Osteocyte (in vitro differentiated cells): ENCODE measurements around the gene INAFM2. TPM values are rescaled to one million over a fixed set of nuclear protein-coding genes. Genes with fewer than 3 reads are reported as not detected.

ENCODE experiments used
- DNase-seq: peaks from one replicate; pipeline ENCODE4 v3.0.0; 2021; ENCODE audit warnings: mixed read lengths; ENCODE audit not compliant: unreplicated experiment; ENCODE audit errors: extremely low spot score
- H3K27ac Mint-ChIP-seq: one replicate; pipeline ENCODE4 v1.8.0; 2021; ENCODE audit warnings: mild to moderate bottlenecking, mixed read lengths; ENCODE audit not compliant: unreplicated experiment
- H3K27me3 Mint-ChIP-seq: one replicate; pipeline ENCODE4 v1.8.0; 2021; ENCODE audit warnings: mixed read lengths; ENCODE audit not compliant: unreplicated experiment
- H3K36me3 Mint-ChIP-seq: one replicate; pipeline ENCODE4 v1.8.0; 2021; ENCODE audit warnings: mixed read lengths; ENCODE audit not compliant: unreplicated experiment
- H3K4me1 Mint-ChIP-seq: one replicate; pipeline ENCODE4 v1.8.0; 2021; ENCODE audit warnings: mixed read lengths; ENCODE audit not compliant: unreplicated experiment
- H3K4me3 Mint-ChIP-seq: one replicate; pipeline ENCODE4 v1.8.0; 2021; ENCODE audit warnings: mild to moderate bottlenecking, moderate library complexity, mixed read lengths; ENCODE audit not compliant: unreplicated experiment
- H3K9me3 Mint-ChIP-seq: one replicate; pipeline ENCODE4 v1.8.0; 2021; ENCODE audit warnings: mixed read lengths; ENCODE audit not compliant: unreplicated experiment
- CTCF ChIP-seq: fragments of 200-600 bp; sonication (generic); IDR thresholded peaks from 2 replicates; pipeline ENCODE4 v1.5.0; 2021; ENCODE audit warnings: antibody characterized with exemption, mild to moderate bottlenecking, moderate library complexity
- total RNA-seq: library from RNA; stranded (reverse); gene quantifications from 2 replicates; pipeline ENCODE4 v1.2.1, GENCODE V29; 2021

Gene INAFM2
- total RNA-seq, 1 donor from 2014 or later: 69.0 TPM

GRCh38 chr15:40292246-40292645 is 31.2 kb upstream of the INAFM2 start:
- peaks cover 12% of the 10 kb centered on the region for H3K4me1 Mint-ChIP-seq
- no peaks in the 10 kb centered on the region for H3K36me3 Mint-ChIP-seq
- no peak for TF ChIP-seq CTCF
- DNase-seq: no peak
- no peak overlapping the region for H3K27ac Mint-ChIP-seq
- no peaks in the 10 kb centered on the region for H3K9me3 Mint-ChIP-seq
- H3K4me3 Mint-ChIP-seq: no peak overlapping the region
- peaks cover 7% of the 10 kb centered on the region for H3K27me3 Mint-ChIP-seq

GRCh38 chr15:40293006-40293405 is 30.5 kb upstream of the INAFM2 start:
- Mint-ChIP-seq H3K27me3 (peaks cover 7% of the 10 kb centered on the region), H3K27ac (no peak overlapping the region), H3K9me3 (no peaks in the 10 kb centered on the region), H3K4me3 (no peak overlapping the region), H3K36me3 (no peaks in the 10 kb centered on the region), H3K4me1 (peaks cover 5% of the 10 kb centered on the region)
- TF ChIP-seq CTCF: no peak
- no peak for DNase-seq

- DNase-seq: no peak
- TF ChIP-seq CTCF: no peak
- Mint-ChIP-seq H3K36me3 (no peaks in the 10 kb centered on the region), H3K9me3 (peaks cover 2% of the 10 kb centered on the region), H3K27ac (no peak overlapping the region), H3K27me3 (peaks cover 7% of the 10 kb centered on the region), H3K4me3 (no peak overlapping the region), H3K4me1 (peaks cover 2% of the 10 kb centered on the region)
These were observed 29.3 kb upstream of the INAFM2 start for GRCh38 chr15:40293905-40294895.

GRCh38 chr15:40295297-40295696 is 28.2 kb upstream of the INAFM2 start:
- H3K4me3 Mint-ChIP-seq: no peak overlapping the region
- peaks cover 7% of the 10 kb centered on the region for H3K27me3 Mint-ChIP-seq
- peaks cover 2% of the 10 kb centered on the region for H3K4me1 Mint-ChIP-seq
- H3K27ac Mint-ChIP-seq: no peak overlapping the region
- H3K36me3 Mint-ChIP-seq: no peaks in the 10 kb centered on the region
- no peak for DNase-seq
- no peak for TF ChIP-seq CTCF
- H3K9me3 Mint-ChIP-seq: peaks cover 7% of the 10 kb centered on the region

GRCh38 chr15:40295877-40296560 is 27.5 kb upstream of the INAFM2 start:
- no peak for TF ChIP-seq CTCF
- Mint-ChIP-seq H3K27me3 (peaks cover 10% of the 10 kb centered on the region), H3K36me3 (no peaks in the 10 kb centered on the region), H3K4me3 (no peak overlapping the region), H3K9me3 (peaks cover 7% of the 10 kb centered on the region), H3K4me1 (no peaks in the 10 kb centered on the region), H3K27ac (no peak overlapping the region)
- no peak for DNase-seq
